ENCODE measurements around the gene TCIRG1.

The TCIRG1 gene

DNA sequence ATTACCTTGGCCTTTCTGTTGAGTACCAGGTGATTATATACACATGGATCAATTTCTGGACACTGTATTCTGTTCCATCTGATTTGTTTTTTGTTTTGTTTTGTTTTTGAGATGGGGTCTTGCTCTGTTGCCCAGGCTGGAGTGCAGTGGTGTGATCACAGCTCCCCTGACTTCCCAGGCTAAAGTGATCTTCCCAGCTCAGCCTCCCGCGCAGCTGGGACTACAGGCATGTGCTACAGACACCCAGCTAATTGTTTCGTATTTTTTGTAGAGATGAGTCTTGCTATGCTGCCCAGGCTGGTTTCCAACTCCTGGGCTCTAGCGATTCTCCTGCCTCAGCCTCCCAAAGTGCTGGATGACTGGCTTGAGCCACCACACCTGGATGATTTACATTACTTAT is 19.0 kb downstream of the TCIRG1 start:
- no CpG with 5 or more reads among the region's 4 CpGs for WGBS (ENCODE audit: insufficient coverage, insufficient read length)
- Histone ChIP-seq H3K9me3 (ENCODE audit: control insufficient read depth, insufficient read depth, low read length) (no peaks in the 10 kb centered on the region), H3K4me1 (ENCODE audit: control insufficient read depth, insufficient read depth, low read length) (no peaks in the 10 kb centered on the region), H3K36me3 (ENCODE audit: control insufficient read depth, insufficient read depth, low read length) (peaks cover 23% of the 10 kb centered on the region; the same call in 1 of the 2 replicates), H3K4me3 (ENCODE audit: low read length) (no peak overlapping the region), H3K27ac (ENCODE audit: low read length) (no peak overlapping the region), H3K27me3 (ENCODE audit: control insufficient read depth, insufficient read depth, low read length) (no peaks in the 10 kb centered on the region)
- no peak for DNase-seq (ENCODE audit: low read depth, low spot score)

DNA sequence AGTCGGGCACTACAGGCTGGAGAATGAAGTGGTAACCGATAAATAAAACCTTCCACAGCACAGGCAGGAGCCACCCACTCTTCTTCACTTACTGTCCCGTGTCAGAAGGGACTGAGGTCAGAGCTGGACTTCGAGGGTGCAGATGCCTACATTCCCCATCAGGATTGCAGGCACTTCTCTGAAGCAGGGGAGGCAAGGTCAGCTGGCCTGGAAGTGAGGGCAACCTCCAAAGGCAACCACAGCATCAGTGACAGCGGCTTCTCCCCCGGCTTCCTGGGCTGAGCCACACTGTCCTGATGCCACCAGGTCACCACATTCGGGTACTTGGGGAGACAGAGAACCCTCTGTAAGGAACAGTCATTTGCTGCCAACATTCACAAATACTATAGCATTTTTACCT is 22.7 kb downstream of the TCIRG1 start:
- Histone ChIP-seq H3K4me3 (ENCODE audit: low read length) (no peak overlapping the region), H3K4me1 (ENCODE audit: control insufficient read depth, insufficient read depth, low read length) (no peaks in the 10 kb centered on the region), H3K27ac (ENCODE audit: low read length) (no peak overlapping the region), H3K9me3 (ENCODE audit: control insufficient read depth, insufficient read depth, low read length) (no peaks in the 10 kb centered on the region), H3K36me3 (ENCODE audit: control insufficient read depth, insufficient read depth, low read length) (peaks cover 26% of the 10 kb centered on the region; the same call in 1 of the 2 replicates), H3K27me3 (ENCODE audit: control insufficient read depth, insufficient read depth, low read length) (no peaks in the 10 kb centered on the region)
- DNase-seq (ENCODE audit: low read depth, low spot score) = no peak
- no CpG with 5 or more reads among the region's 7 CpGs for WGBS (ENCODE audit: insufficient coverage, insufficient read length)

DNA sequence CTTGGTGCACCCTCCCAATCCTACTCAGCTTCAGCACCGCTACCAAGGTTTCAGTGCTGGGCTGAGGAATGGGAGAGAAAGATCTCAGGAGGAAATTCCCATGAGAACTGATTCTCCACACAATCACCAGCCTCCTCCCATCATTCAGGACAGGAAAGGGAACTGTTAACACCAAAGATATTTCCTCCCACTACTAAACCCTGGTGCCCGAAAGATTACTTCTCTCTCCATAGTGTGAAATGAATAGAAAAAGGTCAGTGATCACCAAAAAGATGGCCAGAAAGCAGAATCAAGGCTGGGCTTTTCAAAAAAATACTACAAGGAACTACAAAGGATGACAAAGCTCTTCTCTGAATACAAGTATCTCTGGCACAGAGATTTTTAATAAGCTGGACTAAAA is 26.1 kb downstream of the TCIRG1 start:
- Histone ChIP-seq H3K36me3 (ENCODE audit: control insufficient read depth, insufficient read depth, low read length) (peaks cover 41% of the 10 kb centered on the region), H3K4me1 (ENCODE audit: control insufficient read depth, insufficient read depth, low read length) (no peaks in the 10 kb centered on the region), H3K4me3 (ENCODE audit: low read length) (no peak overlapping the region), H3K27ac (ENCODE audit: low read length) (no peak overlapping the region), H3K27me3 (ENCODE audit: control insufficient read depth, insufficient read depth, low read length) (no peaks in the 10 kb centered on the region), H3K9me3 (ENCODE audit: control insufficient read depth, insufficient read depth, low read length) (no peaks in the 10 kb centered on the region)
- WGBS (ENCODE audit: insufficient coverage, insufficient read length) = no CpG with 5 or more reads among the region's 2 CpGs
- no peak for DNase-seq (ENCODE audit: low read depth, low spot score)

DNA sequence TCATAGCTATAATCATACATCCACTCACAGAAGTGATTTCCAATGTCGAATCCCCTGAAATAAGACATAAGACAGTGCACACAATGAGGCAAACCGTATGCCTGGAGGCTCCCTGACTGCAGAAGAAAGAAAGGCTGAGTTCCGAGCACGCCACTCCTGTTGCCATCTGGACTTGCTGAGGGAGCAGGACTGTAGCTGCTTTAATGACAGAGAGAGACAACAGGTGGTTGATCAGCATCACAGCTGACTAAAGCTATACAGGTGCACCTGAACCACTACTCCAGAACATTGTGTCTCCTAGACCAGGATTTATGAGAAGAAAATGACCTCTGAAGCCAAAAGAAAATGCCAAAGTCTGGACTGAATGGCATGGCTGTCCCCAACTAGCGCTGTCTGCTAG is 27.0 kb downstream of the TCIRG1 start:
- Histone ChIP-seq H3K4me1 (ENCODE audit: control insufficient read depth, insufficient read depth, low read length) (no peaks in the 10 kb centered on the region), H3K4me3 (ENCODE audit: low read length) (no peak overlapping the region), H3K27ac (ENCODE audit: low read length) (no peak overlapping the region), H3K36me3 (ENCODE audit: control insufficient read depth, insufficient read depth, low read length) (peaks cover 46% of the 10 kb centered on the region), H3K9me3 (ENCODE audit: control insufficient read depth, insufficient read depth, low read length) (no peaks in the 10 kb centered on the region), H3K27me3 (ENCODE audit: control insufficient read depth, insufficient read depth, low read length) (no peaks in the 10 kb centered on the region)
- DNase-seq (ENCODE audit: low read depth, low spot score) = no peak
- WGBS (ENCODE audit: insufficient coverage, insufficient read length) = no CpG with 5 or more reads among the region's 5 CpGs

DNA sequence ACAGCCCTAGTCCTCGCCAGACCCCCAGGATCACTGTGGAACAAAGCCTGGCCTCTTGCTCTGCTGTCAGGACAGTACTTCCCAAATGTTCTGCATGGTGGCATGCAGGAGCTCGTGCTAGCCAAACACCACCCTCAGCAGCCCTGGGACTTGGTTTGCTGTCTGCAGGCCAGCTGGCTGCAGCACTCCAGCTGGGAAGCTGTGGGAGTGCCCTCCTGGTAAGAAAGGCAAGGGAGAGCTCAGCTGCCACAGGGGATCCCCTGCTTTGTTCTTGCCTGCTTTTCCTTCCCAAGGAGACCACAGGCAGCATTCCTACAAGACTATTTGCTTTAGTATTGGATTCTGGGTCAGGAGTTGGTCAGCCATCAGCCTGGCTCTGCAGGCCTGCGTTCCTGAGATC is 27.9 kb downstream of the TCIRG1 start:
- no peak for DNase-seq (ENCODE audit: low read depth, low spot score)
- H3K27ac ChIP-seq (ENCODE audit: low read length) = no peak overlapping the region
- no peaks in the 10 kb centered on the region for H3K27me3 ChIP-seq (ENCODE audit: control insufficient read depth, insufficient read depth, low read length)
- no peaks in the 10 kb centered on the region for H3K9me3 ChIP-seq (ENCODE audit: control insufficient read depth, insufficient read depth, low read length)
- no peak overlapping the region for H3K4me3 ChIP-seq (ENCODE audit: low read length)
- peaks cover 49% of the 10 kb centered on the region for H3K36me3 ChIP-seq (ENCODE audit: control insufficient read depth, insufficient read depth, low read length)
- WGBS (ENCODE audit: insufficient coverage, insufficient read length) = no CpG with 5 or more reads among the region's 3 CpGs
- H3K4me1 ChIP-seq (ENCODE audit: control insufficient read depth, insufficient read depth, low read length) = no peaks in the 10 kb centered on the region

DNA sequence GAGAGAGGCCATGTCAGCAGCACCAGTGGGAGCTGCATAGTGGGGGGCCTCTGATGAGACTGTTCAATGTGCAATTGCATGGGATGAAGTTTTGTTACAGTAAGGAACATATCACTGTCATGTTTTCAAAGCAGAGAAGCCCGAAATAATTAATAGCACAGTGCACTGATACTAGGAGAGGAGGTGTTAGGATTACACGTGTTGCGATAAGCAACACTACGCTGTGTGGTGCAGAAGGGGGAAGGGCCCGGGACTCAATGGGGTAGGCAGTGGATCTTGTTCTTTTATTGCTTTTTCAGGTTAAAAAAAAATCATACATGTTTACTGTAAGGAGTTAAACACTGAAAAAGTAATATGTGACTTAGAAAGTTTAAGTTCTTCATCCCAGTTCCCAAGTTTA is 29.2 kb downstream of the TCIRG1 start:
- Histone ChIP-seq H3K4me1 (ENCODE audit: control insufficient read depth, insufficient read depth, low read length) (no peaks in the 10 kb centered on the region), H3K4me3 (ENCODE audit: low read length) (no peak overlapping the region), H3K36me3 (ENCODE audit: control insufficient read depth, insufficient read depth, low read length) (peaks cover 43% of the 10 kb centered on the region), H3K27ac (ENCODE audit: low read length) (no peak overlapping the region), H3K27me3 (ENCODE audit: control insufficient read depth, insufficient read depth, low read length) (no peaks in the 10 kb centered on the region), H3K9me3 (ENCODE audit: control insufficient read depth, insufficient read depth, low read length) (no peaks in the 10 kb centered on the region)
- WGBS (ENCODE audit: insufficient coverage, insufficient read length) = no CpG with 5 or more reads among the region's 5 CpGs
- DNase-seq (ENCODE audit: low read depth, low spot score) = no peak

DNA sequence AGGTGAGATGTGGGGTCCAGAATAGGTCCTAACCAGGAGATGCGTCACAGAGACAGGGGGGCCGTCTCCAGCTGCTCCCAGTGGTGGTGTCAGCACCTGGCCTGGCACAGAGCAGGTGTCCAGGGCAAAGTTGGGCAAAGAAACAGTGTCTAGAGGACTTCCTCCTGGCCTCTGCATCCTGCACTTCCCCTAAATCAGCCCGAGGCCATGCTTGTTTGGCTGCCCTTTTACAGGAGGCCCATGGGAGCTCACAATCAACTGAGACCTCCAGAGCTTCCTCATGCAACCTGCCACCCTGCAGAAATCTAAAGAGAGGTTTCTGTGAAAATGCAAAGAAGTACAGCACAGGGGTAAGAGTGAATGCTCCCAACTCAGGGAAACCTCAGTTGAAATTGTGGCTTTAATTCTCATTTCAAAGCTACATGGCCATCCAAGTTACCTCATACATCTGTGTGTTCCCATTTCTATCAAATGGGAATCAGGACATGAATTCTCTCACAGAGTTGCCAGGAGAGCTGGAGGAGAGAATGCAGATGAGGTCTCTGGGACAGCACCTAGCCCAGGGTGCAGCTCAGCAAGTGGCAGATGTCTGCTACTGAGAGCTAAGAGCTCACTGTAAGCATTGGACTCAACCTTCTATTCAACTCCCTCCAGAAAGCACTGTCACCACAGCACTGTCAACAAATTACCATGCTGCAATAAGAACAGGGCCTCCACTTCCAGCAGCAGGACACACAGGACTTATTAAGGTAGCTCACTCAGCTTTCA is 32.6 kb downstream of the TCIRG1 start:
- no peaks in the 10 kb centered on the region for H3K27me3 ChIP-seq (ENCODE audit: control insufficient read depth, insufficient read depth, low read length)
- no peak for DNase-seq (ENCODE audit: low read depth, low spot score)
- H3K4me3 ChIP-seq (ENCODE audit: low read length) = no peak overlapping the region
- H3K36me3 ChIP-seq (ENCODE audit: control insufficient read depth, insufficient read depth, low read length) = peaks cover 31% of the 10 kb centered on the region
- no peaks in the 10 kb centered on the region for H3K9me3 ChIP-seq (ENCODE audit: control insufficient read depth, insufficient read depth, low read length)
- WGBS (ENCODE audit: insufficient coverage, insufficient read length) = no CpG with 5 or more reads among the region's 3 CpGs
- H3K27ac ChIP-seq (ENCODE audit: low read length) = no peak overlapping the region
- H3K4me1 ChIP-seq (ENCODE audit: control insufficient read depth, insufficient read depth, low read length) = no peaks in the 10 kb centered on the region

DNA sequence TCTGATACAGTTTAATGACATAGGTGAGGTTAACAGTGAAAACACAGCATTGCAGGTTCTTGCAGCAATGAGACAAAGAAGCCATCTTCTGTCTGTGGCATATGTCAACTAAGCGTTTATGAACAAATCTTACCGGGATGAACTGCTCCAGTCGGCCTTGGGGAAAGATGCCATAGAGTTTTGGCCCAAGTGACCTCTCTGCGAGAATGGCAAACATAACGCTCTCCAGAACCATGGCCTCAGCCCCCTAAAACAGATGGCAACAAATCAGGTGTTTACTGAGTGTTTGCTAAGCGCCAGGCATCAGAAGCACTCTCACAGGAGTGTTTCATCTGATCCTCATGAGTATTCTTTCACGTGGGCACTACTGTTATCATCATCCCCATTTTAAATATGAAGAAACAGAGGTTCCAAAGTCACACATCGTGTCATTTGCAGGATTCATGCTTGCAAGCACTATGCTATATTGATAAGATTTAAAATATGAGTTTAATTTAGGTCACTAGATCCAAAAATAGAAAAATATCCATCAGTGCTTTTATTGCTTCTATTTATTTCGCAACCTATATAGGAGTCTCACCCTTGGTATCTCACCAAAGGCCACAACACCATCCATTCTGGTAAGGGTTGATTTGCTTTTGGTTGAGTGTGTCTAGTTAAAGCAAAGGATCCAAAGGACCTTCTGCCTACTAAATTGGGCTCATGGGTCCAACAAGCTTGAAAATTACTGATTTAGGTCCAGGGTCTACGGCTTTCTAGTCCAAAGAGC is 35.9 kb downstream of the TCIRG1 start:
- H3K4me3 ChIP-seq (ENCODE audit: low read length) = no peak overlapping the region
- H3K27ac ChIP-seq (ENCODE audit: low read length) = no peak overlapping the region
- no CpG with 5 or more reads among the region's 10 CpGs for WGBS (ENCODE audit: insufficient coverage, insufficient read length)
- no peaks in the 10 kb centered on the region for H3K27me3 ChIP-seq (ENCODE audit: control insufficient read depth, insufficient read depth, low read length)
- no peak for DNase-seq (ENCODE audit: low read depth, low spot score)
- peaks cover 16% of the 10 kb centered on the region; the same call in 1 of the 2 replicates for H3K36me3 ChIP-seq (ENCODE audit: control insufficient read depth, insufficient read depth, low read length)
- H3K9me3 ChIP-seq (ENCODE audit: control insufficient read depth, insufficient read depth, low read length) = no peaks in the 10 kb centered on the region
- H3K4me1 ChIP-seq (ENCODE audit: control insufficient read depth, insufficient read depth, low read length) = no peaks in the 10 kb centered on the region

DNA sequence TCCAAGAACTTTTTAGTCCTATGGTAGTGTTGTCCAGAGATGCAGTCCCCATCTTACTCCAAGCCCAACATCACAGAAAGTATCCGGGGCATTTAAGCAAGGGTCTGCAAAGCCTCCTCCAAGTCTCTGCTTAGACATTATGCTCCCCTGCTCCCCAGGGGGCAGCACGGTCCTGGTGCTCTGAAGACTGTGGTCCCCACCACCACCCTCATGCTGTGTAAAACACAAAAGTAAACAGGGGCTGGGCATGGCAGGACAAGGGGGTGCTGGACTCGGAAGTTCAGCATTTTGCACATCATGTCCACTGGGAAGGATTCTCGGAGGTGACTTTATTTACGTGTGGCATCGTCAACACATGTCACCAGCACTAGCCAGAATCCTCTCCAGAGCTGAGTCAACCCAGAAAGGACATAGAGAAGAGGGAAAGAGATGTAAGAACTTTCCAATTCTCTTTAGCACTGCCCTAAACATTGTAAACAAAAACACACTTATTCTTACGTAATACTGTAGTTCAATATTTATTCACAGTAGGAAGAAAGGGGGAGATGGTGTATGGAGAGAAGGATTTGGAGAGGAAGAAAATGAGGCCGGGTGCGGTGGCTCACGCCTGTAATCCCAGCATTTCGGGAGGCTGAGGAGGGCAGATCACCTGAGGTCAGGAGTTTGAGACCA is 37.7 kb downstream of the TCIRG1 start:
- Histone ChIP-seq H3K4me1 (ENCODE audit: control insufficient read depth, insufficient read depth, low read length) (no peaks in the 10 kb centered on the region), H3K4me3 (ENCODE audit: low read length) (no peak overlapping the region), H3K27ac (ENCODE audit: low read length) (no peak overlapping the region), H3K27me3 (ENCODE audit: control insufficient read depth, insufficient read depth, low read length) (no peaks in the 10 kb centered on the region), H3K9me3 (ENCODE audit: control insufficient read depth, insufficient read depth, low read length) (no peaks in the 10 kb centered on the region), H3K36me3 (ENCODE audit: control insufficient read depth, insufficient read depth, low read length) (peaks cover 10% of the 10 kb centered on the region; the same call in 1 of the 2 replicates)
- DNase-seq (ENCODE audit: low read depth, low spot score) = no peak
- 100% methylated on average over 1 of the region's 11 CpGs for WGBS (ENCODE audit: insufficient coverage, insufficient read length)
